Retinal pigment epithelial cell (primary cell): Measurements from ENCODE around the gene ATG2B.

Experiments
- DNase-seq: peaks from one replicate; pipeline ENCODE4 v3.0.0-alpha.2; 2010; ENCODE audit warnings: low read depth
- H3K4me3 ChIP-seq: 2 replicates; pipeline ENCODE4 v1.5.1; 2011; ENCODE audit warnings: mild to moderate bottlenecking, low read length, control low read depth, moderate library complexity
- CTCF ChIP-seq: conservative IDR thresholded peaks from 2 replicates; pipeline ENCODE4 v1.5.1; 2011; ENCODE audit warnings: low read depth, low read length, control low read depth, inconsistent platforms

Gene ATG2B

GRCh38 chr14:96405677-96406076 lies 42.5 kb upstream of the ATG2B start:
- DNase-seq, result no peak
- TF ChIP-seq CTCF, result no peak
- H3K4me3 ChIP-seq, result no peak overlapping the region

GRCh38 chr14:96403409-96403808 lies 40.3 kb upstream of the ATG2B start:
- TF ChIP-seq CTCF, result no peak
- no peak for DNase-seq
- H3K4me3 ChIP-seq, result no peak overlapping the region

- no peak overlapping the region for H3K4me3 ChIP-seq
- no peak for TF ChIP-seq CTCF
- DNase-seq, result no peak
Observed at GRCh38 chr14:96400495-96400894, 37.4 kb upstream of the ATG2B start.

GRCh38 chr14:96399405-96399804 lies 36.3 kb upstream of the ATG2B start:
- H3K4me3 ChIP-seq, result no peak overlapping the region
- TF ChIP-seq CTCF, result no peak
- no peak for DNase-seq

GRCh38 chr14:96398921-96399320 lies 35.8 kb upstream of the ATG2B start:
- TF ChIP-seq CTCF, result no peak
- no peak overlapping the region for H3K4me3 ChIP-seq
- no peak for DNase-seq

- H3K4me3 ChIP-seq, result no peak overlapping the region
- DNase-seq, result no peak
- TF ChIP-seq CTCF, result no peak
Observed at GRCh38 chr14:96398432-96398831, 35.3 kb upstream of the ATG2B start.

GRCh38 chr14:96394047-96394815 lies 31.1 kb upstream of the ATG2B start:
- DNase-seq, result no peak
- H3K4me3 ChIP-seq, result no peak overlapping the region
- no peak for TF ChIP-seq CTCF
